ENCODE results near the gene PRKCQ.

- TF ChIP-seq EZH2 (IDR thresholded peaks at IDR 0.05; ENCODE audit: borderline replicate concordance) (no peak), CTCF (IDR thresholded peaks at IDR 0.05; ENCODE audit: poor library complexity) (no peak), EZH2phosphoT487 (IDR thresholded peaks at IDR 0.05; ENCODE audit: low read depth, severe bottlenecking, unreplicated experiment) (no peak)
These were observed 23.4 kb upstream of the PRKCQ start for GRCh38 chr10:6603142-6604125.

All from hepatocyte (in vitro differentiated cells).